GM19455 (cell line): ENCODE data around the gene PTPRN2.
"Not testable (repeated sequence)": the region's sequence is repeated elsewhere in the genome, so short reads cannot be mapped to it uniquely, and the experiment has no call there.

Experiments
- ATAC-seq: cut with Tn5 transposase; IDR thresholded peaks from one replicate; pipeline ENCODE4 v1.9.1; 2021; ENCODE audit not compliant: unreplicated experiment

PTPRN2 gene

DNA sequence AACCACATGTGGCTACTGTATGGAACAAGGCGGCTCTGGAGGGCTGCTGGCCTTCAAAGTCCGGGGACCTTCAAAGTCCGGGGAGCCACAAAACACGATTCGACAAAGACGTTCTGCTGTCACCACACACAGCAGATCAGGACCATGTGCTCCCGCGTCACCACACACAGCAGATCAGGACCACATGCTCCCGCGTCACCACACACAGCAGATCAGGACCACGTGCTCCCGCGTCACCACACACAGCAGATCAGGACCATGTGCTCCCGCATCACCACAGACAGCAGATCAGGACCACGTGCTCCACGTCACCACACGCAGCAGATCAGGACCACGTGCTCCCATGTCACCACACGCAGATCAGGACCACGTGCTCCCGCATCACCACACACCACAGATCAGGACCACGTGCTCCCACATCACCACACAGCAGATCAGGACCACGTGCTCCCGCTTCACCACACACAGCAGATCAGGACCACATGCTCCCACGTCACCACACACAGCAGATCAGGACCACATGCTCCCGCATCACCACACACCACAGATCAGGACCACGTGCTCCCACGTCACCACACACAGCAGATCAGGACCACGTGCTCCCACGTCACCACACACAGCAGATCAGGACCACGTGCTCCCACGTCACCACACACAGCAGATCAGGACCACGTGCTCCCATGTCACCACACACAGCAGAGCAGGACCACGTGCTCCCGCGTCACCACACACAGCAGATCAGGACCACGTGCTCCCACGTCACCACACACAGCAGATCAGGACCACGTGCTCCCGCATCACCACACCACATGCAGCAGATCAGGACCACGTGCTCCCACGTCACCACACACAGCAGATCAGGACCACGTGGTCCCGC, 1024.9 kb downstream of the PTPRN2 start:
- not testable (repeated sequence) for ATAC-seq

DNA sequence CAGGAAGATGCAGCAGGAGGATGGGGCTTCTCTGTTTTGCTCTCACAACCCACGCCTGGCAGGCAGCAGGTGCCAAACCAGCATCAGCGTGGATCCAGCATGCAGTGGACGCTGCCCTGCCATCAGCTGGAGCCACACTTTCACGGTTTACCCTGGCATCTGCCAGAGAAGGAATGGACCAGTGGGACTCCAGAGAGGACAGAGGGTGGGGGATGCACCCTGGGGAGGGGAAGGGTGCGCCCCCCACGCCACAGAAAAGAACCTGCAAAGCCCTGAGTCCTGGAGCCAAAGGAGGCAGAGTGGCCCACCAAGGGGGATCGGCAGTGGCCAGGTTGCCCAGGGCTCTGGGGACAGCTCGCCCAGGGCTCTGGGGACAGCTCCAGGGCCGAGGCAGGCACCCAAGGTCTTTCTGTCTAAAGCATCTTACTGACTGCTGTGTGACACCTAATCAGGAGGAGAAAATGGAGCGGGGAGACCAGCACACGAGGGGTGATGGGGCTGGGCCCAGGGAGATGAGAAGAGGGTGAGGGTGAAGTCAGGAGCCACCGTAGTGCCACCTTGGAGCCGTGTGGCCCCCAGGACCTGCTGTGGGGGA, 1025.7 kb downstream of the PTPRN2 start:
- ATAC-seq: no peak

DNA sequence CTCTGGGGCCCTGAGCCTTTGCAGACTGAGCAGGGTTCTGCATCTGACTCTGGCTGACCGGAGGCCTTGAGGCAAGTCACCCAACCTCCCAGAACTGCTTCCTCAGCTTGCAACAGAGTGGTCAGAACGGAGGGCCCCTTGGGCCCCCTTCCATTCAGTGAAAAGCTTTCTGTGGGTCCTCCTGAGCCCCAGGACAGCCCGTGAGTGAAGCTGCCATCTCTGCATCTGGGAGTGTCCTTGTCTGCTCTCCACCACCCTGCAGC, 1026.2 kb downstream of the PTPRN2 start:
- no peak for ATAC-seq

DNA sequence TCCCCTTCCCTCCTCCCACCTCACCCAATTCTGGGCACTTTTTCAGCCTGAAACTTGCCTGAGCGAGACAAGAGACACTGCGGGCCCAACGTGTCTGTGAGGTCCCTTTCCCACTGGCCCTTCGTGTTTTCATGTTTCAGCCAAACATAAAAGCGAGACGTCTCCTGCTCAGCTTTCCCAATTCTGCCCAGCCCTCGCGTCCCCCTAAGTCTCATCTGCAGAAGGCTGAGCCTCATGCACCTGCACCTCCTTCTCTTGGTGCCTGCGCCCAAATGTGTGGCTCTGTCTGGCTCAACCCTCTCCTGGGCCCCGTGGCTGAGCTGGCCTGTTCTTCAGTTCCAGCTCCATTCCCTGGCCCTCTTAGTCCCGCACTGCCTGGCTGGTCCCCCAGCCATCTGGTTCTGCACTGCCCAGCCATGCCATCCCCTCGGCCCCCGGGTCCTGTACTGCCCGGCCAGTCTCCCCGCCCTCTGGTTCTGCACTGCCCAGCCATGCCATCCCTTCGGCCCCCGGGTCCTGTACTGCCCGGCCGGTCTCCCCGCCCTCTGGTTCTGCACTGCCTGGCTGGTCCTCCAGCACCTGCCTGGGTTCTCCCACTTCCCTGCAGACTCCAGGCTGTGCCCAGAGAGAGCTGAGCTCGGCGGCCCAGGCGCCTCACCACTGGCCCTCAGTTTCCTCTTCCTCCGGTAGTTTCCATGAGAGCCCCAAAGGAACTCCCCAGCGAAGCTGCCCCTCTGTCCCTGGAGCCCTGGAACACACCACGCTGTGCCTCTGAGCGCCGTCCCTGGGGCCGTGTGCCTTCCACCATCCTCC, 1026.7 kb downstream of the PTPRN2 start:
- ATAC-seq: no peak

DNA sequence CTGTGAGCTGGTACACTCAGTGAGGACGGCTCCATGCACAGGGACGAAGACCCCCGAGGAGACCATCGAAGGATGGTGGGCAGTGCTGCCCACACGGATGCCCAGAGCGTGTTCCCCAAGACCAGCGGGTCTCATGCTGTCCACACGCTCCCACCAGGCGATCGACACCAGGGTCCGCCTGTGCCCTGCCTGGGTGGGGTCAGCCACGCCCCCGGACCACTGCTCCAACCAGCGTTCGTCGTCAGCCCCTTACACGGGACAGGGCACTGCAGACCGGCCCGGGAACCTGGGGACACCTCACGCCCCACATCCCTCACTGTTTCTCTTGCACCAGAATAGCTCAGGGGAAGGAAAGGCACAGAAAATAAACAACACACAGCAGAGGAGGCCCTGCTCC, 1027.4 kb downstream of the PTPRN2 start:
- ATAC-seq: no peak

DNA sequence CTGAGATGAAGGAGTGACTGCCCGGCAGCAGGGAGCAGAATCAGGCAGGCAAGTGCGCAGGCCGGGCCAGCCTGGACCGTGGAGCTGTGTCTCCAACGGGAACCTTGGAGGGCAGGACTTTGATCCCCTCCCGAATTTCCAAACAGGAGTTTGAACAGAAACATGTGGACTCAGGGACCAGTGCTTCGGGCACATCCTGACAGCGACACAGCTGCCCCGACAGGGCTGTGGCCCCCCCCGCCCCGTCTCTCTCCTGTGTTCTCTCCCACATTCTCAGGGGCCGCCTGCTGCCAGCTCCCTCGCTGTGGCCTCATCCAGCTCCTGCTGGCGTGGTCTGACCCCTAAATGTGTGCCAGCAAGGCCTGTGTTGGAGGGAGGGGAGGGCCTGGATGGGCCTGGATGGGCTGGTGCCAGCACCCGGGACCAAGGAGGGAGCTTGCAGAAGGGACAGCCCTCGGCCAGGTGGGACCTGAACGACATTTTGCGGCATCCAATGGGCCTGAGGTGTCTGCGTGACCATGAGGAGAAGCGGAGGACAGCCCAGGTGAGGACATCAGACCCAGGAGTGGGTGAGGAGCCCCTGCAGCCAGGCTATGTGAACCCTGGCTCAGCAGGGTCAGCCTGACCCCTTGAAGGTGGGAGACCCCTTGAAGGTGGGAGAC, 1027.9 kb downstream of the PTPRN2 start:
- ATAC-seq: no peak

DNA sequence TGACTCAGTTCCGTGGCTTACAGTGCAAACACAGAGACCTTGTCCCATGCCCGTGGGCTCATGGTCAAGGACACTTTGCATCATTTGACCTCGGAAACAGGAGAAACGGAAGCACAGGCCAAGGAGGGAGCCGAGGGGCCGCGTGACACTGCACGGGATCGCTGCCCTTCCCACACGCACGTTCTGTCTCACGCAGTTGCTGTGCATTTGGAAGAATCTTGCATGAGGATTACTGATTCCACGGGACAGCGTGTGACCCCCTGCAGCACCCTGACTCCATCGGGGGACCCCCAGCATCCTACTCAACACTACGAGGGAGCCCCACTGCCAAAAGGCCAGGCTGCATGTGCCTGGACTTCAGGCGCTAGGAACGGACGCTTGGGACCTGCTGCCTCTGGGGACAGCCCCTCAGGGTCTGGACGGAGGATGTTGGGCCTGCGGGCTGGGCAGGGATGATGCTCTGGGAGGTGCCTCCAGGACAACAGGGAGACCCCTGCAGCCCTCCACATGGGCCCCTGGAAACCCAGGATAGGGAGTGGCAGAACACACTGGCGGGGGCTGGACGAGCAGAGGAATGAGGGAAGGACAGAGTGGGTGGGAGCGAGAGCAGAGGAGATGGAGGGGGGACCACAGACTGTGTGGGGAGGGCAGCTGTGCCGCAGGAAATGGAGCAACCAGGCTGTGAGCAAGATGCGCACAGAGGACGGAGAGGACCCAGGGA, 1028.6 kb downstream of the PTPRN2 start:
- no peak for ATAC-seq

DNA sequence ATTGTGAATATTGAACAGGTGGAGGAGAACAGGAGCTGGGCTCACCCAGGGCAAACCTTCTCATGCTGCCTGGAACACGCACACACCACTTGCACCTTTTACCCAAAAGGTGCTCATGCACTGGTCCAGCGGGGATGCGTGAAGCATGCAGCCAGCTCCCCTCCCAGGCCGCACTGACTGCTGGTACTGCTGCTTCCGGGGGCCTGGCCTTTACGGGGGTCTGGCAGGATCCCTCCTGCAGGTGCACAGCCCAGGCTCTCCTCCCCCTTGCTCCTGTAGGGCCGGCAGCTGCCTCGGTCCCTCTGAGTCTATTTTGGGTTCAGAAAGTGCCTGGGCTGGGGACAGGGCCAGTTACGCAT, 1029.1 kb downstream of the PTPRN2 start:
- no peak for ATAC-seq

DNA sequence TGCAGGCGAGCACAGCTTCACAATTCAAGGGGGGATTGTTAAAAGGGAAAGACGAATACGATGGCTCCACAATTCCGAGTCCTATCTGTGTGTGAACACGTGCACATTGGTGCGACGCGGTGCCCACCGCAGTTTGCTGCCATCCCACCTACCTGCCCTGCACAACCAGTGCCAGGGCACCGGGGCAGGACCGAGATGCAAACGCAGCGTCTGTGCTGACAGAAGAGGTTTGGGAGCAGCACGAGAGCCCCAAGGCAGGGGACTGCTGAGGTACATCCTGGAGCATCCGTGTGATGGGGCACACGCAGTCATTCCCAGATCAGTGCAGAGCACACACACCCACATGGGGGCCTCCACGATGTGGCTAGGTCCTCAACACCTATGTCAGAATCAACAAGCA, 1029.6 kb downstream of the PTPRN2 start:
- no peak for ATAC-seq

DNA sequence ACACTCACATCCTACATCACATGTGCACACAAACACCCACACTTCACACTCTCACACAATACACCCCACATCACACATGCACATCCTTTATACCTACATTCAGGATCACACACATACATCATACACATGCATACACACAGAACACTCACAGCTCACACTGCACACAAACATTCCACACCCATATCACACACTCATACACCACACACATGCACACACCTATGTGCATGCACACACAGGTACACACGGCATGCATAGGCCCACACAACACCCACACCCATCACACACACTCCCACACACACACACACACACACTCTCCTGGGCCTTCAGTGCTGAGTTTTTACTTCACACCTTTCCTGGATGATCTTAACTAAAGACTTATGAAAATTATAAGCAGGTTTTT, 1030.4 kb downstream of the PTPRN2 start:
- ATAC-seq: no peak

DNA sequence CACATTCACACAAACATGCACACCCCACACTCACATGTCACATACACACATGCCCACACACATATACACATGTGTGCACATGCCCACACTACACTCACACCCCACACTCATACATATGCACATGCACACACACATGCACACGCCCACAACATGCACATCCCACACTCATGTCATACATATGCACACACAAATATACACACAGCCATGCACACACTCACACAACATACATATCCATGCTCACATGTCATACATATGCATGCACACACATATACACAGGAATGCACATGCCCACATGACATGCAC, 1031.0 kb downstream of the PTPRN2 start:
- no peak for ATAC-seq

DNA sequence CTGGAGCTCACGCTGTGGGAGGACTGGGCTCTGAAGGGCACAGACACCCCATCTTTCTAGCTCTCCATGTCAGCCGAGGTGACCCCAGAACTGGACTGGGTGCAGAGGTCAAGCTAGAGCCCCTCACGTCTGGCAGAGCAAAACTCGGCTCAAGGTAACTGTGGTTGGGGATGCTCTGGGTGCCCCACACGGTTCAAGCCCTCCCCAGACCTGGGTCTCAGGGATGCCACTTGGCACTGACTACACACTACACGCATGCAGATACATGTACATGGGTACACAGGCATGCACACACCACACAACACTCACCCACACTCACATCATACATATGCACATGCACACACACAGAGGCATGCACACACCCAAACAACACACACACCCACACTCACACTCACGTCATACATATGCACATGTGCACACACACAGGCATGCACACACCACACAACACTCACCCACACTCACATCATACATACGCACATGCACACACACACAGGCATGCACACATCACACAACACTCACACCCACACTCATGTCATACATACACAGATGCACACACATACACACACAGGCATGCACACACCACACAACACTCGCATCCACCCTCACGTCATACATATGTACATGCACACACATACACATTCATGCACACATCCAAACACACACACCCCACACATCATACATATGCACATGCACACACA, 1031.5 kb downstream of the PTPRN2 start:
- ATAC-seq: no peak

DNA sequence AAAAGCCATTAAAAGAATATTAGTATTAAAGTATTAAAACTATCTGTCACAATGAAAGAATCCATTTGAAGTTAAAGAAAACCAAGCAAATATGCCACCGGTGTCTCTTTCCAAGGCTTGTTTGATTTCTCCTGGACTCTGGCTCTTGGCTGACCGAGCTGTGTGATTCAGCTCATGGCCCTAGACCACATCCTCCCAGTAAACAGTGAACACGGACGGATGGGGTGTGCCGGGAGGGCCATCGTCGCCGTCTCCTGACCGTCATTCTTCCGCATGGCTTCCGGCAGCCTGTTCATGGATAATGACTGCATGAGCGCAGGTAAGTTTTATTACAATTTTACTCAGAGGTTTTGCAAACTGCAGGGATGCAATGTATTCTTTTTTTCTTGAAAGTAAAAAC, 1032.3 kb downstream of the PTPRN2 start:
- ATAC-seq: no peak

DNA sequence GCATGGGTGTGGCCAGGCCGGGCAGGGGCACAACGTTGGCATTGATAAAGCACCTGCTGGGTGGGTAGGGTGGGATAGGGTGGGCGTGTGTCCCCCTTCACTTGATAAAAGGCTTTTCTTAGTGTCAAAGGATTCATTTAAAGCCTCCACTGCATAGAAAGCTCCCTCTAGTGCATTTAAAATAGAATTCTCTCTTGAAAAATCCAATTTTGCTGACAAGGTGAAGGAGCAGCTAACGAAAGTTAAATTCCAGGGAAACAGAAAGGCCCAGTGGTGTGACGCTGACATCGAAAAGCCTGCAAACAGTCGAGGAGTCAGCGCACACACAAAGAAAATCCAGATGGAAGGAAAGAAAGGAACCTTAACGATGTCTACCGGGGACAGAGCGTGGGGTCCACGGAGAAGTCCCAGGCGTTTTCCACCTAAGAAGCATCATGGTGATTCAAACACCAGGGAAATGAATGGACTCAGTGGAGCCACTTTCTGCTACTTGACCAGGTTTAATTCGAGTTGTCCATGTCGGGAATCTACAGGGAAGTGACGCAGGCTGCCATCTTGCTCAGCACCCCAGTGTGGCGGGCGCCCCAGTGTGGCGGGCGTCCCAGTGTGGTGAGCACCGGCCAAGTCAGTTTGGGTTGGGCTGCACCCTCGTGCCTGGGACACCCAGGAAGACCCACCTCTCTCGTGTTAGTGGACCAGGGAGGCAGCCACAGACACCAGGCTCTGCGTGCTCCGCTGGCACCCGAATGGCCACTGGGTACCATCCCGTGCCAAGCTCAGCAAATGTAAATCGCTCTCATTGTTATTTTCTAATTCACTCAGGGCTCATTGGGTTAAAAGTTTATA, 1033.0 kb downstream of the PTPRN2 start:
- ATAC-seq: no peak

DNA sequence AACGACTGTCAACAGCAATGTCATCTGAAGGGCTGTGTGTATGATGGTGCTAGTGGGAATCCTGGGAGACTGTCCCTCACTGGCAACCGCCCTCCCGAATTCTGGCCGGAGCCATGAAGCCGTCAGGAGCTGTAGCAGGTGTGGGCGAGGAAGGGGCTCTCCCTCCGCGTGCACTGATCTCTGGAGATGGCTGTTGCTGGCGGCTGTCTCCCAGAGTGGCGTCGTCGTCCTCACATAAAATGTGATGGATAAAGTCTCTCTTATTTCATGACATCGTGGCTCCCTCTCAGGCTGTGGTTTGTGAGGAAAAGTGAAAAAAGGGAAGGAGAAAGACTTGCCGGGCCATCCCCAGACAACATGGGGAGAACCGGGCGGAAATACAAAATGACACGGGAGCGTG, 1034.4 kb downstream of the PTPRN2 start:
- no peak for ATAC-seq

DNA sequence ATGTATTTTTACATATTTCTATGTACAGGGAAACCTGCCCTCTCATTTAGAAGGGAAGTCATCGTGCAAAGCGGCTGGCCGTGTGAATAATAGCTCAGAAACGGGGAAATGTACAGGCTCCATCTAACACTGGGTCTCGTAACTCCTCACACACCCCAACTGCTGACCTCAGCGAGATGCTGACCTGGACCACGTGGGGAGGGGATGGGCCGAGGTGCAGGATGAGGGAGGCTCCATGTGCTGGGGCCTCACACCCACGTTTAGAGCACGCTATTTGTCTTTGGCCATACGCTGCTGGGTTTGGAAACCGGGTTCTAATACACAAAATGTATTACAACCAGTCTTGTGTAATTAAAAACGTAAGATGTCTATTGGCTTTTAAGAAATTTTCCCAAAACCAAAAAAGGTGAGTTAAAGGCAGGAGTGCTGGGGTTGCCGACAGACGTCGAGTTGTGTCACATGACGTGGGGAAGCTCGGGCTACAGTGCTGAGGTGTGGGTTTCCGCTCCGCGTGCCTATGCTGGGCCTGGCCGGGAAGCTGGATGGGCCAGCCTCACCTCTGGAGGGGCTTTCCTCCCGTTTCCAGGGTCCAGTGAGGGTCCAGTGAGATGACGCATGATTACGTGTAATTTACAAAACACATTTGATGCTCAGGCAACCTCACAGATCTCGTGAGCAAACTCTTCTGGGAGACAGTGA, 1035.2 kb downstream of the PTPRN2 start:
- no peak for ATAC-seq

DNA sequence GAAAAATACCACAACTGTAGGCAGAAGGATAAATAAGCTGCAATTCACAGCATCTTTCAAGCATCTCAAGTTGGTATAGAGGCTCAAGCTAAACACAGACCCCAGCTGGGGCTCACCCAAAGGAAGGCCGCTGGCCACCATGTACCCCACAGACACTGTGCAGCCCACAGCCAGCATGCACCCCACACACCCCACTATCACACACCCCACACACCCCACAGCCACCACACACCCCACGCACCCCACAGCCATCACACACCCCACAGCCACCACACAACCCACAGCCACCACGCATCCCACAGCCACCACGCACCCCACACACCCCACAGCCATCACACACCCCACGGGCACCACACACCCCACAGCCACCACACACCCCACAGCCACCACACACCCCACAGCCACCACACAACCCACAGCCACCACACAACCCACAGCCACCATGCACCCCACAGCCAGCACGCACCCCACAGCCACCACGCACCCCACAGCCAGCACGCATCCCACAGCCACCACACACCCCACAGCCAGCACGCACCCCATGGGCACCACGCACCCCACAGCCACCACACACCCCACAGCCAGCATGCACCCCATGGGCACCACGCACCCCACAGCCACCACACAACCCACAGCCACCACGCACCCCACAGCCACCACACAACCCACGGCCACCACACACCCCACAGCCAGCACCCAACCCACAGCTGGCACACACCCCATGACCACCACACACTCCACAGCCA, 1036.1 kb downstream of the PTPRN2 start:
- no peak for ATAC-seq
